NAMALWA (cell line): ENCODE data around the gene CEL.

ENCODE experiments used
- DNase-seq: peaks from one replicate; pipeline ENCODE4 v3.0.0-alpha.2; 2015; ENCODE audit warnings: low spot score

The CEL gene

DNA sequence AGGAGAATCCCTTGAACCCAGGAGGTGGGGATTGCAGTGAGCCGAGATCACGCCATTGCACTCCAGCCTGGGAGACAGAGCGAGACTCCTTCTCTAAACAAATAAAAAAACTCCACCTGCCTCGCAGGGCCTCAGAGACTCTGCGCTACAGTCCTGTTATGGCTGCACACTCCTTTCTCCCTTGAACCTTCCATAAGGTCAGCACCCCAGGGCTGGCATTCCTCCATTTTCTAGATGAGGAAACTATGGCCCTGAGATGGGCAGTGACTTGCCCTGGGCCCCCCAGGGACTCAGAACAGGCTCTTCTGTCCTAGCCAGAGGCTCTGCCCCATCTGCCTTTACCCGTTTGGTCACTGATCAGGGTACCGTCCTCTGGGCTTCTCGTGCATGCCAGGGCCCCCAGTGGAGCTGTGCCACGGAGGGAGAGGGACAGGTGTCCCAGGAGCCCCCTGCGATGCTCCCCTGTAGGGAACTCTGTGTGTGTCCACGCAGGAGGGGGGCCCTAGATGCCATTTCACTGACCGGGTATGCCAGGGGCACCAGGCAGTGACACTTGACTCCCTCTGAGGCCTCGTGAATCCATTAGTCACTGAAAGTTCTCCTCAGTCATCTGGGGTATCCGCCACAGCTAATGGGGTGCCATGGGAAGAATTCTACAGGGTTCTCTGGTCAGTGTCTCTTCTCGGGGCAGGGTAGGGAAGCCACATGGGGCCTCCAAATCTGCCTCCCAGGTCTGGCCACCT is 43.1 kb downstream of the CEL start:
- DNase-seq, result no peak

DNA sequence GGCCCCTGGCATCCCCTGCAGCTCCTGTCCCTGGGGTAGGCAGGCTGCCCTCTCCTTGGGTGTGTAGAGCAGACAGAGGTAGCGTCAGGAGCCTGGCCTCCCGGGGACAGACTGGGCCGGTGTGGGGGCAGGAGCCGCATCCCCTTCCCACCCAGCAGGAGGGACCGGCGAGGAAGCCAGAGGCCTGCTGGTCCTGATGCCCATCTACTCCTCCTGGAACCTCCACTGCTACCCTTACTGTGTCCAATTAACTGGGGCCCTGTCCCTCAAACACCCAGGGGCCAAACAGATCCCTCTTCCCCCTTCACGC is 43.6 kb downstream of the CEL start:
- no peak for DNase-seq

DNA sequence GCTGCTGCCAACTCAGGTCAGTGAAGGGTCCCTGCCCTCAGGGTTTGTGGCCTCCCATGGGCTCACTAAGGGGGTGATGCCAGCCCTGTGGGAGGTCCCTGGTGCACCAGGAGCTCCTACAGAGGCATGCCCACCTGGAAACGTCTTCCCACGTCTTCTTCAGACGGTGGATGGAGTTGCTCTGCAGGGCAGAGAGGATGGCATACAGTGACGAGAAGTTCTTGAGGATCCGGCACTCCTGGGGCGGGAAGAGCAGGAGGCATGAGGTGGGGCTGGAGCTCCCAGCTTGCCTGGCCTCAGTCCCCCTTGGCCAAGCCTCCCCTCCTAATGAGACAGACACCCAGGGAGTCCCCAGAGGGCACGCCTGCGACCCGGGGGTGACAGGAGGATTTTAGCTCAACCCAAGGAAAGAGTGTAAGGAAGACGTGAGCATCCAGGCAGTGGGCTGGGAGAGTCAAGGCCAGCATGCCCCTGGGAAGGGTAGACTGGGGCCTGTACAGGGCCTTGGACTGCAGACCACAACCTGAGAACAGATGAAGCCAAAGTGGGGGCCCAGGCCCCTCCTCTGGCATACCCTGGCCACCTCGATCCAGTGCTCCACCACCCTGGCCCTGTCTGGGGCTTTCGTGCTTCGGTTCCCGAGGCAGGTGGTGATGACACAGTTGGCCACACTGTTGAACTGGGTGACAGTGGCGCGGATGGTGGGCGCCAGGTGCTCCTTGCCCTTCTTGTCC is 44.9 kb downstream of the CEL start:
- DNase-seq, result no peak

DNA sequence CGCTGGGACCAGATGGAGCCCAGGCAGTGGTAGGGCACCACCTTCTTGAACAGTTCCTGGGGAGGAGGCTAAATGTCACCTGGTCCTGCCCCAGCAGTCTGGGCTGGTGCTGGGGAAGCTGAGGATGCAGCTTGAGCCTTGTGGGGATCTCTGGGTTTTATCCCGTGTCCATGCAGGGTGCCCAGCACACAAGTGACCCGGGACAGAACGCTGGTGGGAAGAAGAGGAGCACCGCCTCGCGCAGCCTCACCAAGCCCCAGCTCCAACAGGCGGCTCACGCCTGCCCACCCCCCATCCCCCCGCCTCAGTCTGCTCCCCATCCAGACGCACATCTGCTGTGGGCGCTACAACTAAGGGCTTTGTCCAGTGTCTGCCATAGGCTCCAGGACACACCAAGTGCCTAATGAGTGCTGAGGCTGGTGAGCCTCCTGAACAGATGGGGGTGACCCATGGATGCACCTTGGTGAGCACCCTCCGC is 45.5 kb downstream of the CEL start:
- no peak for DNase-seq

DNA sequence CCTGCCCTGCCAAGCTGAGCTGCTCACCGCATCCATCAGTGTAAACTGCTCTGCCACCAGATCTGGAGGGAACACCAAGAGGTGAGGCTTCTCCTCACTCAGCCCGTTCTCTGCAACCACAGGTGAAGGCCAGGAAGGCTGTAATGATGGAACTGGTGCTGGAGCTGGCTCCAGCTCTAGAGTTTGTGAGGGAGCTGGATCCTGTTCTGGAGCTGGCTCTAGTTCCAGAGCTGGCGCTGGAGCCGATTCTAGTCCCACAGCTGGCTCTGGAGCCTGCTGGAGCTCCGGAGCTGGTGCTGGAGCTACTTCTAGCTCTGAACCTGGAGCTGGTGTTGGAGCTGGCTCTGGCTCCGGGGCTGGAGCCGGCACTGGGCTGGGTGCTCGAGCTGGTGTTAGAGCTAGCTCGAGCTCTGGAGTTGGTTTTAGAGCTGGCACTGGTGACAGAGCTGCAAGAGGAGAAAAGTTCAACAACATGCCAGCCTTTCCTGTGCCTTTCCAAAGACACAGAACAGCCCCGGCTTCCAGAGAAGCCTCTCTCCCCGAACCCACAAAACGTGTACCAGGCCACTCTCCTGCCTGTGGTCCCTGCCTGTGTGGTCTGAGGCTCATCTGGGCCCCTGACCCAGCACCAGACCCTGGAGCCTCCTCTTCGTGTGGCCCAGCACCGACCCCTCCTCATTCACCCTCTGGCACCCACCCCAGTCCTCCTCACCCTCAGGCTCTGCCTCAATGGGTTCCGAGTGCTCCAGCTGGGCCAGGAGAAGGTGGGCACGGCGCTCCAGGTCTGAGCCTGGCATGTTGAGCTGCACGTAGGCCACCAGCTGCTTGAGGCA is 46.4 kb downstream of the CEL start:
- DNase-seq, result no peak

DNA sequence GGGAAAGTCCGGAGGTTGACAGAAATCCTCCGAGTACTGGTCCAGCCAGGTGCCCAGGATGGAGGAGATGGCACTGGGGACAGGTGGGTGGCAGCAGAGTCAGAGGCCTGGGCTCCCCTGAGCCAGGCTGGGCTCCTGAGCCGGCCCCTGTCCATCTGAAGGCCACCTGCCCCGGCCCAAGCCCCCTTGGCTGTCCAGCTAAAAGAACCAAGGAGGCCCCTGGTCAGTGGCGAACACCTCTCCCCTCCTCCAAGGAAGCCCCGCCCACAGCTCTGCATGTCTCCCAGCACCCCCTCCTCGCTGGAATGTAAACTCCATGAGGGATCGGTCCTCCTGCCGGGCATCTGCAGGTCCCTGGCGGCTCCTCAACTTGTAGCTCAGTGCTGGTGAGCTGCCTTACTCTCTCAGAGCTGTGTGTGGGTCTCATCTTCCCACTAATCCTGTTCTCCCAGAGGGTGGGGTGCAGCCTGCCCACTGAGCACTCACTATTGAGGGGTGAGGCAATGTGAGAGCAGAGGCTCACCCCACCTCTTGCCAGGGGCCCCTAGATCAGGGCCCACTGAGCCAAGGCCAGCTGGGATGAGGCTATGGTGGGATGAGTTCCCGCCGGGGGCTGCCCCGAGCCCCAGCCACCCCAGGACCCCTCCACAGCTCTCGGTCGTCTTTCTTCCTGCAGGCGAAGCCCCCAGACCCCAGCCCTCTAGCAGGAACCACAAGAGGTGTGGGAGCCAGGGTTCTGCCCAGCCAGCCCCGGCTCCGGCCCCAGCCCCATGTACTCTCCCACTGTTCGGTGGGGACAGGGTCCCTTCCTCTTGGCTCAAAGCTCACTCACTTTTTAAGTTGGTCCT is 47.2 kb downstream of the CEL start:
- no peak for DNase-seq

DNA sequence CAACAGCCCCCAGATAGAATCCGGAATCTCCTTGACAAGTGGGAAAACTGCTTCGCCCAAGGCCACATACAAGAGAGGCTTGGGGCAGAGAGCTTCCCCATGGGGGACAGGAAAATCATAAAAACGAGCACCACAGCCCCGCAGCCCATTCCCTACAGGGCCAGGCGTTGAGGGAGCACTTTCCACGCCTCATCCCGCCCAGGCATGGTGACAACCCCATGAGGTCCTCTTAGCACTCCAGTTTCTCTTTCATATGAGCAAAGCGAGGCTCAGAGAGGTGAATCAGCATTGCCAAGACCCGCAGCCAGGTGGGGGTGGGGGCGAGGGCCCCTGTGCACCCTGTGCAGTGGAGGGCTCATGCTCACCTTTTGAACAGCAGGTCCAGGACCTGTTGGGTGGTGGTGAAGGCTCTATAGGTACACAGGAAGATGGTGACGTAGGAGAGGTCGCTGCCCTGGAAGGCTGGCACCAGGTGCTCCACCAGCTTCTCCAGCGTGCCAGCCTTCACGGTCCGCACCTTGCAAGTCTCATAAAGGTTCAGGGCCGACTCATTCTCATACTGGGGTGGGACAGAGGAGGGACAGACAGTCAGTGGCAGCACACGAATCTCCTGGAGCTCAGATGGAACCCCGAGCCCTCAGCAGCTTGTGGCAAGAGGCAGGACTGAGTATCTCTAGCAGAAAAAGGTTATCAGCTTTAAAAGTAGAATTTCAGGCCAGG is 48.3 kb downstream of the CEL start:
- DNase-seq, result no peak

DNA sequence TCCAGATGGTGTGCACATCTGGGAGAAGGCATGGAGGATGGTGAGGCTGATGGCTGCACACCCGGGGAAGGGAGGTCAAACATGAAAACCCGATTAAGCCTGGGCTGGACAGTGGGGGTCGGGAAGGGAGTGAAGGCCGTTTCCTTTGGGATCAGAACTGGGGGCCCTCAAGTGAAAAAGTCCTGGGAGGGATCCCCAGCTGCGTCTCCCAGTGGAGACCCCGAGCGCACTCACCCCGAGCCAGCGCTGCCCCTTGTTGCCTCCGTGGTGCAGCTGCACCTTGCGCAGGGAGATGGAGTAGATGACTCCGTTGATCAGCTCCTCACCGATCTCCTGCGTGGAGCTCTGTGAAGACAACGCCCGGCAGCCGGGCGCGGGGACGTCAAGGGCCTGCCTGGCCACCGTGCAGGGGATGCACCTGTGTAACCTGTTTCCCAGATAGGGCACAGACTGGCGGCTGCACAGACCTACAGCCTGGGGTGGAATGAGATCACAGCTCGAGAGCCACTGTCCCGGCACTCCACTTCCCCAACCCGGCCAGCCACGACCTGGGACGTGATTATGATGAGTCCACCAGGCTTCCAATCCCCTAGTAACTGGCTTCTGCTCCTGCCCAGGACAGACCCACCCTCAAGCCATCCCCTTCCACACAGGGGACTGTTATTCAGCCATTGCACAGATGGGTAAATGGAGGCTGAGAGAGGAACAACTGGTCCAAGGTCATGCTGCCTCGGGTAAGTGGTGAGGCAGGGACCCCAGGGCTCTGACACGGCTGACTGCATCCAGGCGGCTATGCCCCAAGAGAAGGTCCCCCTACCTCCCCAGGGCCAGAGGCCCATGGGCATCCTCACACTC is 50.3 kb downstream of the CEL start:
- no peak for DNase-seq

DNA sequence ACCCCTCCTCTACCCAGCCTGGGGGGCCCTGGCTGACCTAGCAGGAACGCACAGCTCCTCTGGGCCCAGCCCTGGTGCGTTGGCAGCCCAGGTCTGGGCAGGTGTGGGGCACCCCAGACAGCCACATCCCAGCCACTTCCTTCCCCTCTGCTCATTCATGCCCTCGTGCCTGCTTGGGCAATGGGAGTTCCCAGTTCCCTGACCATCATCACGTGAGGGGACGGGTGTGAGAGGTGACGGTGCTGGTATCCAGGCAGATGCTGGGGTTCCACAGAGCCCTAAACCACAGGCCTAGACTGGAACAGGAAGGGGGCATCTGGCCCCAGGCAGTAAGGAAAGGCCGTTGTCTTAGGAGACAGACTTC is 50.9 kb downstream of the CEL start:
- peak; percentile 38 for DNase-seq

DNA sequence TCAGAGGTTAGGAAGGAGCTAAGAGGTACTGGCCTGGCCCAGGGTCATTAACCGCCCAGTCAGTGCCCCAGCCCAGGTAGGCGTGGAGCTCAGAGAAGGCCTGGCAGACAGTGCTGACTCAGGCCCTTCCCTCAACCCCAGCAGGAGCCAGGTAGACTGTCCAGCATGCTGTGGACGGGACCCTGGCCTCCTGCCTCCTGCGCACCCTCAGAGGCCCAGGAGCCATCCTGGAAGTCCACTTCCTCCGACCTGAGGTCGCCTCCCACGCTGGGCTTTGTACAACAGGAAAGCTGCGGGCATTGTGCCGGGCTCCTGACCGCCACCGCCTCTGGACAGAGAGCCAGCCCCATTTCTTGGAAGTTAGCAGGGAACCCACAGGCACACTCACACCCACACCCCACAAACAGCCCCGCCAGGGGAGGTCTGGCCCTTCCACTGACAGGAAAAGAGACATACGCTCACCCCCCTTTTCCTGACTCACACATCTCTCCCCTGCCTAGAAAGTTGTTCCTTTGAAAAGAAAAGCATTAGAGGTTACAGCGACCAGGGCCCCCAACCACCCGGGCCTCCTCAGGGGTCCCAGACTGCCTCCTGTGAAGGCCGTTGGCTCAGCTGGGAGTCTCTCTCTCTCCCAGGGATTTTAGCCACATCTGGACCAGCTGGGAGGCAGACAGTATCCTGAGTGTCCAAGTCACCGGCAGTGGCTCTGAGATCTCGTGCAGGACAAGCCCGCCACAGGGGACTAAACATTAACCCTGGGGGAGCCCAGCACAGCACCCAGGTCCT is 51.6 kb downstream of the CEL start:
- DNase-seq, result no peak

DNA sequence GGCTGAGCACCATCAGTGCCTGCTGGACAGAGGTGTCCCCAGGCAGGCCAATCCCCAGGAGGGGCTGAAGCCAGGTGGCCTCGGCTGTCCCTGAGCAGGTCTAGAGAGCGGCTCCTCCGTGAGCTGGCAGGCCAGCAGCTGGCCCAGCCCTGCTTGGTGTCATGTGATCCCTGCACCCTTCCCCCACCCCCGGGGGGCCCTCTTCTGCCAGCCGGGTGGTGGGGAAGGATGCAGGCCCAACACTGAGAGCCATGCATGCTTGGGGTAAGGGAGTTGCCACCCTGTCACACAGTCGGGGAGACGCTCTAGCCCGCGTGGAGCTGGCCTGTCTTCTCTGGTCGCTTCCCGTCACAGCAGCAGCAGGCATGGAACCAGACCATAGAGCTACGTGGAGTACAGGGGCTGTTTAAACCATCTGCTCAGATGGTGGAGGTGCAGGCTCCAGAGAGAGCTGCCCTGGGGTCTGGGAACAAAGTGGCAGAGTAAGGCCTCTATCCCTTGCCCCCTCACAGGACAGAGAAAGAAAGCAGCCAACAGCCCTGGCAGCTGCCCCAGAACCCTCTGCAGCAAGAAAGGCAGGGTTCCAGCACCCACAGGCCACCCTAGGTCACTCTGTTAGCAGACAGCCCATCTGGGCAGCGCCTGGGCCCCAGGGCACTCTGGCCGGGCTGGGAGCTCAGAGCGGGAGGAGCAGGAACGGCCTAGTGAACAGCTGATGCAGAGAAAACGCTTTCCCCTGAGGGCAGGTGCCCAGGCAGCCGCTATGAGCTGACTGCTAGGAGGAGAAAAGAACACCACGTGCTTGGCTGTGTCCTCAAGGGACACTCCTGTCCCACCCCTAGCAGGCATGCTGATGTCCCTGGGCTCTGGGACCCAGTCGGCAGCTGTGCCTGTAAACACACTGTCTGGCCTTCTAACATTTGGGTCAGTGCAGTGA is 52.4 kb downstream of the CEL start:
- DNase-seq, result peak; percentile 56

DNA sequence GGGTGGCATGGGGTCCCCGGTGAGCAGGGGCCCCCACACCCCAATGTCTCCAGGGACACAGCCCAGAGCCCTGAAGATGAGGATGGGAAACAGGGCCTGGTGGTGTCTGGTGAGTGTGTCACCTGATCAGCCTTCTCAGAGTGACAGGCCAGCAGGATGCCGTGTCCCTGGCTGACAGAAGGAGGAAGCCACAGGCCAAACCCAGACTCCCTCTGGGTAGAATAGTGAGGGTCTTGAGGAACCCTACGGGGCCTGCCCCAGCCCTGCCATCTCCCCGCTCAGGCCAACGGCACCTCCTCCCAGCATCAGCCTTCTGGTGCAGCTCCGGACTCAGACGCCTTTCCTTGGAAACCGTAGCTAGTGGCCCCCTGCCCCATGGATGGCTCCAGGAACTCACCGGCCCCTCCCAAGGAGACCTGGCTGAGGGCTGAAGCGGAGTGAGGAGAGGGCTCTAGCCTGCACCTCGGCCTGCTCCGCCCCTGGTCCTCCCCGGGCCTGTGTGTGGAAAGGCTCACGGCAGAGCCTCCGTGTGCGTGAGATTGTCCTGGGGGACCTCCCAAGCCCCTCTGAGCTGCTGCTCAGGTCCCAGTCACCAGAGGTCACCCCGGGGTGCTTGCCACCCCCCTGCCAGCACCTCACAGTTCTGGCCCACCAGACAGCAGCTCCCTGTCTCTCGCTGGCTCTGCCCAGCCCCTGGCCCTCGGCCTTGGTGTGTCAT is 53.3 kb downstream of the CEL start:
- no peak for DNase-seq

DNA sequence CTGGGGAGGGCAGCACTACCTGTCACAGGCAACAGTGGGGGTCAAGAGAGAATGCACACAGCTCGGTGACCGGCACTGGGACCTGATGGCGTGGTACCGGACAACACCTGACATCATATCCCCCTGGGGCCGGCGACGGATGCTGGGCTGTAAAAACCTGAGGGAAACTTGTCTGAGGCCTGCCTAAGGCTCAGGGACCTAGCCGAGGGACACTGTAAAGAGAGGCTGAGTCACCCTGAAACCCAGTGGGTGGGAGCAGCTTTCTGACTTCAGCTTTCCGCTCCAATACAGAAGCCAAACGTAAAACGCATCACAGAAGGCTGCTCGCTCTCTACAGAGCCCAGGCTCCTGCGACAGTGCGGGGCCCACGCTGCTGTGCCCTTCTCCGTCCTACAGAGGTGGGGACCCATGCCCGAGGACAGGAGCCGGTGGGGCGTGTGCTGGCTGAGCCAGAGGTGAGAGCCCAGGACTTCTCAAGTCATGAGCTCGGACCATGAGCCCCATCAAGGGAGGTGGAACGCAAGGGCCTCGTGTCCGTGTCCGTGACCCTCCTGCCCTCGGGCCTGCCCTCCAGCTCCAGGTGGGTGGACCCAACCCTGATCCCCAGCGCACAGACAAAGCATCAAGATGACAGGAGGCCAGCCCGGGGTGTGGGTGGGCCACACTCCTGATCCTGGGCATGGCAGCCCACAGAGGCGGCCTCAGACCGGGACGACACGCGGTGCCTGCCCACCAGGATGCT is 54.0 kb downstream of the CEL start:
- no peak for DNase-seq

DNA sequence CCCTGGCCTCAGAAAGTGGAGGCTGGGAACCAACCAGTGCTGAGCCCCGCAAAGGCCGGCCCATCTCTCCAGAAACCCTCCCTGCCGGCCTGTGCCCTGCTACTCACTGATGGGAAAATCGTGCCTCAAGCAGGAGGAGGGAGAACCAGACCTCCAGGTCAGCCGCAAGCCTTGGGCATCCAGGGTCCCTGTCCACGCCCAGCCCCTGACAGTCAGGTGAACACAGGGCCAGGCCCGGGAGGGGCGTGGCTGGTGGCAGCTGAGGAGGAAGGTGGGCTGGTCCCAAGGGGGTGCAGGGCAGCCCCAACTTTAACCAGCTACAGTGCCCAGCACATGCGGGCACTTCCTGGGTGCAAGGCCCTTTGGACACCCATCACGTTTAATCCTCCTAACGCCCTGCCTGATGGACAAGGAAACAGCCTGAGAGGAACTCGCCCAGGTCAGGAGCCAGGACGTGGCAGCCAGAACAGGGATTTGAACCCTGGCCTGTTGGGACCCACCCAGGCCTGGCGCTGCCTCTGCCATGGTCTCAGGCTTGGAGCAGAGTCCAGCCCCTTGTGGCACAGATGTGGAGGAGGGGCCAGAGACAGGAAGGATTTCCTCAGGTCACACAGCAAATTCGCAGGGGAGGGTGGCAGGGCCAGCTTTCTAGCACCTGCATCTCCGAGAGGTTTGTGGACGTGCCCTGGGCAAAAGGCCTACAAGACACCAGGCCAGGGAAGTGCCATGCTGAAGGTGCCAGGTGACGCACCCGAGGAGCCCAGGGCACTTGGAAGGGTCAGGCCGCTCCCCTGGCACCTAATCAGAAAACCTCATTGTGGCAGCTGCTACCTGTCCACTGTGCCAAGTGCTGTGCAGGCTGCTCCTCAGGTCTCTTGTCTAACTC is 54.8 kb downstream of the CEL start:
- no peak for DNase-seq

DNA sequence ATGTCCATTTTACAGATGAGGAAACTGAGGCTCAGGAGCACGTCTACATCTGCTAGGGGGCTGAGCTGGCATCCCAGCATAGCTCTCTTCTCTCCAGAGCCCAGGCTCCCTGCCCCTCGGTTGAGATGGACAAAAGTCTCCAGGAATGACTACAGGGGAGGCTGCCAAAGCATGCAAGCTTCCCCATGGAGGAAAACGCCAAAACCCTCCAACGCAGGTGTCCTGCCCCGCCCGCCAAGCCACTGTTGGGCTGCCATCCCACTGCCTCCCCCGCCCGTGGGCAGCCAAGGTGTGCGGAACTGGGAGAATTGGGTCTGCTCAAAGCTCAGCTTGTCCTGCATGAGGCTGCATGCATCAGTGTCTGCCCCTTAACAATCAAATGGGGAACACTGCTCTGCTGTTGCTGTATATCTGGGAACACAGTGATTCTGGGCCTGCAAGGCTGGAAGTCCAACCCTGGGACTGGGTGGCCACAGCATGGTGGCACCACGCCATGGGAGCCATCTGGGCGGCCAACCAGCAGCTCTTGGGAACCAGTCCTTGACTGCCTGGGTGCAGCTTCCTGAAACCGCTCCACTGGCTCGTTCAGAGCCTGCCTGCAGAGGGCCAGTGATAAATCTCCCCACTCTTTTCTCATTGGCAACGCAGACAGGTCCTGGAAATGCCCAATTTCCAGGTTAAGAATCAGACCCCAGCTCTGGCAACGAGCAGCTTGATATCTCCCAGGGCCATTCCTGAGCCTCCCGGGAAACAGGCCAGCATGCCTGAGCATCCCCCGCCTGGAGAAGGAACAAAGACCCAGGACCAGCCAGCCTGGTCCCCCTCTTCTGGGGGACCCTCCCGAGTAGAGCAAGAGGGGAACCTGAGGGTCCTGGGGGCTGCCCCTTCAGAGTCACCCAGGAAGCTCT is 55.7 kb downstream of the CEL start:
- DNase-seq, result no peak
